ENCODE results near the gene RPL15. TPM values are rescaled to one million over a fixed set of nuclear protein-coding genes. Genes with fewer than 3 reads are reported as not detected.
A peak's percentile ranks its signal among the peaks of the same experiment; 100 is the strongest.

The RPL15 gene
- total and polyA plus RNA-seq, 2 of the 8 experiments (the other 6 are each of a cell fraction or from before 2014, with no cell fraction given), result 2,819 to 6,473 TPM

- Histone ChIP-seq H2BK20ac (ENCODE audit: low read length) (no peak overlapping the region), H3K23ac (ENCODE audit: insufficient read length) (no peak overlapping the region), H2BK12ac (ENCODE audit: low read depth, low read length) (no peak overlapping the region), H2BK5ac (ENCODE audit: low read depth, low read length) (no peak overlapping the region), H3K36me3 (ENCODE audit: control insufficient read depth in 2 of 4, insufficient read depth in 4 of 4, low read length in 3 of 4) (peaks cover 0 to 3% (median 0%) of the 10 kb centered on the region in 4 experiments; a peak in 2 of 8 replicates), H3K27ac (ENCODE audit: low read depth, low read length) (no peak overlapping the region), H2AFZ (ENCODE audit: low read length) (no peak overlapping the region), H3K27me3 (replicated peaks in 1 of 4; ENCODE audit: control insufficient read depth in 3 of 4, extremely low read depth in 1 of 4, insufficient read depth in 3 of 4, low read length in 3 of 4) (peaks cover 0 to 1% (median 0%) of the 10 kb centered on the region in 4 experiments; a peak in 1 of 7 replicates), H3K4me2 (ENCODE audit: insufficient read depth in 1 of 2, low read depth in 2 of 2, low read length in 2 of 2) (no peak overlapping the region), H4K5ac (ENCODE audit: insufficient read length, low read depth, low read length) (no peak overlapping the region), H3K23me2 (ENCODE audit: low read depth, low read length) (no peaks in the 10 kb centered on the region; the same call in 1 of the 2 replicates), H3K79me1 (ENCODE audit: low read depth, low read length) (no peaks in the 10 kb centered on the region), H3K4me3 (ENCODE audit: extremely low read depth in 1 of 4, insufficient read depth in 2 of 4, low read depth in 3 of 4, low read length in 4 of 4) (no peak overlapping the region), H4K91ac (replicated peaks; ENCODE audit: insufficient read length, low read length) (no peak overlapping the region), H4K20me1 (replicated peaks in 1 of 2; ENCODE audit: control insufficient read depth in 1 of 2, insufficient read depth in 2 of 2, low read length in 2 of 2) (peaks cover 13 to 14% of the 10 kb centered on the region in 2 experiments), H3K18ac (ENCODE audit: extremely low read depth, low read length) (no peak overlapping the region), H3K9me3 (ENCODE audit: insufficient read depth in 2 of 2, low read depth in 1 of 2, low read length in 1 of 2) (no peaks in the 10 kb centered on the region), H3K9ac (replicated peaks in 1 of 4; ENCODE audit: extremely low read depth in 1 of 4, low read depth in 3 of 4, low read length in 3 of 4) (no peak overlapping the region), H3K14ac (ENCODE audit: insufficient read length) (no peak overlapping the region), H2BK120ac (replicated peaks; ENCODE audit: low read depth, low read length) (no peak overlapping the region), H3K4me1 (replicated peaks in 1 of 4; ENCODE audit: control insufficient read depth in 3 of 4, insufficient read depth in 4 of 4, low read length in 3 of 4) (peaks cover 5 to 16% (median 10%) of the 10 kb centered on the region in 4 experiments), H3K79me2 (ENCODE audit: control insufficient read depth in 1 of 2, insufficient read depth in 2 of 2, low read length in 2 of 2) (peaks cover 0 to 66% of the 10 kb centered on the region in 2 experiments; a peak in 2 of 4 replicates), H2AK5ac (ENCODE audit: low read depth, low read length) (no peak overlapping the region), H3K56ac (replicated peaks; ENCODE audit: insufficient read length, low read depth, low read length) (peak overlapping the region; percentile 9), H3K4ac (replicated peaks; ENCODE audit: insufficient read length, low read depth, low read length) (no peak overlapping the region), H2BK15ac (ENCODE audit: low read length) (no peak overlapping the region), H4K8ac (ENCODE audit: extremely low read depth, insufficient read depth, low read length) (no peak overlapping the region)
- POLR2A ChIA-PET (ENCODE audit: partially characterized antibody), result interaction anchor here (1.4 kb wide), 1 partner anchor 9 kb away, joined by 4 read pairs; no protein-coding TSS in a partner anchor
- DNase-seq (ENCODE audit: low read depth in 1 of 2, low spot score in 2 of 2), result no peak
- FAIRE-seq, result no peak
- CTCF ChIA-PET (ENCODE audit: partially characterized antibody), result interaction anchor here (2.8 kb wide), 1 partner anchor 15 kb away, joined by 10 read pairs; no protein-coding TSS in a partner anchor
- 100% methylated on average over 1 of the region's 1 CpG; no CpG with 5 or more reads in 1 of the 2 experiments for WGBS, 2 experiments (ENCODE audit: extremely low coverage in 1 of 2, insufficient coverage in 1 of 2, insufficient read length in 1 of 2, insufficient replicate concordance in 2 of 2, low coverage in 1 of 2, low lambda C conversion rate in 2 of 2, missing lambda C conversion rate in 1 of 2)
- TF ChIP-seq SIX5 (IDR thresholded peaks at IDR 0.05; ENCODE audit: low read depth, low read length) (no peak), SP2 (IDR thresholded peaks at IDR 0.05; ENCODE audit: low read length) (no peak), CREB1 (IDR thresholded peaks at IDR 0.05) (no peak), TAF1 (IDR thresholded peaks at IDR 0.05; ENCODE audit: low read depth, low read length) (no peak)
Observed at GRCh38 chr3:23867838-23868237, 49.1 kb upstream of the RPL15 start.

Data from H1 (cell line).